HepG2 (cell line): ENCODE measurements around the gene TNP2. TPM values are rescaled to one million over a fixed set of nuclear protein-coding genes. Genes with fewer than 3 reads are reported as not detected.

ENCODE experiments used
- AHR ChIP-seq: IDR thresholded peaks from 2 replicates; pipeline ENCODE4 v1.6.1; 2018; ENCODE audit warnings: missing genetic modification reagents, missing compliant biosample characterization
- GATAD1 ChIP-seq: IDR thresholded peaks from 2 replicates; pipeline ENCODE4 v1.6.1; 2016; ENCODE audit warnings: missing genetic modification reagents, missing compliant biosample characterization
- GLI4 ChIP-seq: sonication (generic); formaldehyde crosslinking; IDR thresholded peaks from 2 replicates; pipeline ENCODE4 v1.5.1; 2020; ENCODE audit warnings: missing genetic modification reagents, mild to moderate bottlenecking, moderate library complexity, borderline replicate concordance
- GMEB1 ChIP-seq: sonication (generic); formaldehyde crosslinking; IDR thresholded peaks from 2 replicates; pipeline ENCODE4 v1.5.1; 2020; ENCODE audit warnings: missing genetic modification reagents, mild to moderate bottlenecking, borderline replicate concordance
- HNF1A ChIP-seq, 2 experiments: sonication (generic) in 1 of 2; formaldehyde crosslinking in 1 of 2; IDR thresholded peaks; 2 replicates each; pipeline versions ENCODE4 v1.4.0 to v1.6.1; 2016 to 2020; ENCODE audit warnings: borderline replicate concordance in 1 of 2, low read depth in 1 of 2, mild to moderate bottlenecking in 1 of 2, missing genetic modification reagents in 1 of 2
- IKZF4 ChIP-seq: sonication (generic); formaldehyde crosslinking; IDR thresholded peaks from 2 replicates; pipeline ENCODE4 v1.5.1; 2020; ENCODE audit warnings: borderline replicate concordance, mild to moderate bottlenecking, low read depth, missing genetic modification reagents; ENCODE audit errors: not compliant biosample characterization
- MLXIP ChIP-seq: sonication (generic); formaldehyde crosslinking; IDR thresholded peaks from 2 replicates; pipeline ENCODE4 v1.9.0; 2021; ENCODE audit warnings: missing genetic modification reagents, borderline replicate concordance
- PLSCR1 ChIP-seq: sonication (generic); formaldehyde crosslinking; IDR thresholded peaks from 2 replicates; pipeline ENCODE4 v1.5.0; 2020; ENCODE audit warnings: missing genetic modification reagents, mild to moderate bottlenecking, borderline replicate concordance
- RARG ChIP-seq: sonication (generic); formaldehyde crosslinking; IDR thresholded peaks from 2 replicates; pipeline ENCODE4 v1.4.0; 2020; ENCODE audit warnings: low read depth, mild to moderate bottlenecking, missing genetic modification reagents
- SNAI1 ChIP-seq: sonication (generic); formaldehyde crosslinking; IDR thresholded peaks from 2 replicates; pipeline ENCODE4 v1.5.0; 2020; ENCODE audit warnings: mild to moderate bottlenecking, missing genetic modification reagents, borderline replicate concordance
- ZNF207 ChIP-seq: fragments of 450-650 bp; IDR thresholded peaks from 2 replicates; pipeline ENCODE4 v1.6.1; 2016; ENCODE audit warnings: antibody characterized with exemption, borderline replicate concordance
- ZNF235 ChIP-seq: sonication (generic); formaldehyde crosslinking; IDR thresholded peaks from 2 replicates; pipeline ENCODE4 v1.8.1; 2023; ENCODE audit warnings: mild to moderate bottlenecking, missing genetic modification reagents, borderline replicate concordance
- ZNF362 ChIP-seq: sonication (generic); formaldehyde crosslinking; IDR thresholded peaks from 2 replicates; pipeline ENCODE4 v1.4.0; 2020; ENCODE audit warnings: missing genetic modification reagents, mild to moderate bottlenecking, borderline replicate concordance
- ZNF619 ChIP-seq: sonication (generic); formaldehyde crosslinking; IDR thresholded peaks from 2 replicates; pipeline ENCODE4 v1.4.0; 2020; ENCODE audit warnings: mild to moderate bottlenecking, missing genetic modification reagents
- ZSCAN21 ChIP-seq: sonication (generic); formaldehyde crosslinking; IDR thresholded peaks from 2 replicates; pipeline ENCODE4 v1.8.0; 2022; ENCODE audit warnings: mild to moderate bottlenecking, missing genetic modification reagents, moderate library complexity, borderline replicate concordance
- polyA plus RNA-seq, 8 experiments: library from polyadenylated mRNA; depleted of rRNA in 3 of 8; stranded (reverse) in 7 of 8; unstranded in 1 of 8; fragments of >200 nt; fragmentation: Illumina TruSeq in 4 of 8; extraction: Trizol in 4 of 8; gene quantifications; 2 replicates each; pipeline versions ENCODE4 v1.2.1 to v1.2.3, GENCODE V29; 2011 to 2016; ENCODE audit warnings: low read depth in 4 of 8, missing spikeins in 1 of 8, mixed read lengths in 1 of 8; ENCODE audit not compliant: insufficient read depth in 1 of 8
- total RNA-seq, 5 experiments: library from RNA; depleted of rRNA; stranded (reverse); fragments of >200 nt; fragmentation: Illumina TruSeq; extraction: Trizol; gene quantifications; 2 replicates each; pipeline ENCODE4 v1.2.3, GENCODE V29; 2016; ENCODE audit warnings: low read depth in 1 of 5

Gene TNP2
- total and polyA plus RNA-seq, 2 of the 13 experiments (the other 11 are each of a cell fraction or from before 2014, with no cell fraction given): not detected

GRCh38 chr16:11299865-11300559 is 30.9 kb upstream of the TNP2 start (continued):
- TF ChIP-seq HNF1A (IDR thresholded peaks at IDR 0.05; ENCODE audit: low read depth) (no peak), HNF1A (CRISPR knock-in tag; IDR thresholded peaks at IDR 0.05; ENCODE audit: borderline replicate concordance) (no peak), GLI4 (no peak; the same call in 1 of the 2 replicates), AHR (CRISPR knock-in tag) (peak; percentile 42; the same call in 1 of the 2 replicates), SNAI1 (no peak), ZNF207 (no peak), ZNF619 (peak; percentile 45; the same call in 1 of the 2 replicates), ZSCAN21 (CRISPR knock-in tag) (0 out of 2 replicates have a peak, but pooled peaks have one; percentile 2), ZNF235 (CRISPR knock-in tag) (no peak), GMEB1 (CRISPR knock-in tag) (peak; percentile 30; the same call in 1 of the 2 replicates), MLXIP (CRISPR knock-in tag) (no peak), RARG (CRISPR knock-in tag) (no peak), GATAD1 (CRISPR knock-in tag) (no peak), ZNF362 (CRISPR knock-in tag) (no peak), IKZF4 (CRISPR knock-in tag) (peak; percentile 43), PLSCR1 (no peak)
